Measurements from ENCODE around the gene PROB1.
"Not testable (repeated sequence)": the region's sequence is repeated elsewhere in the genome, so short reads cannot be mapped to it uniquely, and the experiment has no call there.

PROB1 gene

GRCh38 chr5:139392324-139392677 lies 2.6 kb downstream of the PROB1 start:
- DNase-seq, result no peak

GRCh38 chr5:139391570-139392323 lies 3.2 kb downstream of the PROB1 start:
- DNase-seq, result no peak

DNA sequence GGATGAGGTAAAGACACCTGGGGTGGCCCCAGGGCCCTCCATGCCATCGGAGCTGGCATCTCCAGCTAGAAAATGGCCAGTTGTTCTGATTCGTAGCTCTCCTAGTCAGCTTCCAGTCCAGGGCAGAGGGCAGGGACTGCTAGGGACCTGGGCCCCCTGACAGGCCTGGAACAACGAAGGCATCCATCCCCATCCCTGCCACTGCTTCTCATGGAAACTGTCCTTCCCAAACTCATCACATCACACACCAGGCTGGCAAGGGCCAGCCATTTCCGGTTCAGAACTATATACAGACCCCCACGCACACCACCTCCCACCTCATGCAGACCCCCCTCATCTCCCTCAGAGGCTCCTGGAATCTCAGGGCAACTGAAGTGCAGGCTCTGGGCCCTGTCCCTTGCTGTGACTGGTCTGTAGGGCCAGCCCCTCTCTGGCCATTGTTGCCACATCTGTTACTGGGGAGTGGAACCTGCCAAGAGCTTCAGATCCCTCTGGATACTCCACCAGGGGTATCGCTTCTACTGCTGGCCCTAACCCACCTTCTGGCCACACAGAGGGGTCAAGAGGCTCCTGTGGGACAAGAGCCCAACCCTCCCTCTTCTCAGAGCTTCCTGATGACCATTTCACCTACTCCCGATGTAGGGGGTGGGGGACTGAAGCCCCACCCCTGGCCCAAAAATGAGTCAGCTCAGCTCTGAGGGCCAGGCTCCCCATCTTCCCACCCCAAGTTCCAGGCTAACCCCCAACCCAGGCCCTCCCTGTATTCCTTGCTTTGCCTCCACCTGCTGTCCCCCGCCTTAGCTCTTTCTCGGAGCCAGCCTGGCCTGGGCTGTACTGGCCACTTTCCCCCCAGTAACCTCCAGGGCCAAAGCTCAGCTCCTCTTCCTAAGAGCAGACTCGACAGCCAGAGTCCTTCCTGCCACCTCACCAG lies 4.0 kb downstream of the PROB1 start:
- DNase-seq, result no peak

GRCh38 chr5:139389701-139390638 lies 4.9 kb downstream of the PROB1 start, which contains the start of gene MZB1:
TSS of gene MZB1 (minus strand) at chr5:139389913. CDS start at chr5:139389856, 57 bp downstream.
- no peak for DNase-seq

GRCh38 chr5:139388198-139388821 lies 6.6 kb downstream of the PROB1 start:
- no peak for DNase-seq

GRCh38 chr5:139387611-139388197 lies 7.2 kb downstream of the PROB1 start:
- no peak for DNase-seq

GRCh38 chr5:139386956-139387355 lies 7.9 kb downstream of the PROB1 start:
- DNase-seq, result not testable (repeated sequence)

- DNase-seq, result no peak
These were observed 8.9 kb downstream of the PROB1 start for GRCh38 chr5:139386050-139386438.

GRCh38 chr5:139385061-139386049 lies 9.5 kb downstream of the PROB1 start:
- no peak for DNase-seq

- no peak for DNase-seq
These were observed 10.3 kb downstream of the PROB1 start for GRCh38 chr5:139384591-139385051.

- DNase-seq, result no peak
These were observed 10.8 kb downstream of the PROB1 start for GRCh38 chr5:139383993-139384590.

DNA sequence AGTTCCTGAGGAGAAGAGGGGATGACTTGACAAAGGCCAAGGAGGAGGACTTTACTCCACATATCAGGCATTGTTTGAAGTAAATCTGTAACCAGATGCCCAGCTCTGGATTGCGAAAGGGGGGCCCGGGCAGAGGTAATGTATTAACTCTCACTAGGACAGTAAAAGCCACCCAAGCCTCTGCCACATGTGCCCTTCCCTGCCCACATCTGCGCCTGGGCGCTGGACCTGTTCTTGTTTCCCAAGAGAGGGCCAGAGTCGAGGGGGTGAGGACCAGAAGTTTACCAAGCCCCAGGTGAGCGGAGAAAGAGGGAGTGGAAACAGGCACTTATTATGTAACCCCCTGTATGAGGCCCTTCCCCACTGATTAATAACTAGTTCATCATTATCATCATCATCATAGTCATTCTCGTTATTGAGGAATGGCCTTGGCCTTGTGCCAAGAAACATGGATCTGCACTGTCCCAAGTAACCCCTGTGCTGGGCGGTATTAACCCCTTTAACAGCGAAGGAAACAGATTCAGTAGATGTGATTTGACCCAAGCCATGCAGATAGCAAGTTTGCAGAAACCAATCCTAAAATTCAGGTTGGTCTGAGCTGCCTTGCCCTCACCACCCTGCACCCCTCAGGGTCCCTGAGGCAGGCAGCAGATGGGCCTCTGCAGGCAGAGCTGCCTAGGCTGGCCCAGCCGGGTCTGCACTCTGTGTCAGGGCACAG lies 11.5 kb downstream of the PROB1 start, which contains the start of gene SLC23A1:
Gene SLC23A1, minus strand, starts transcription at position 23 of the 718 bp plus-strand sequence. CDS start 44 bp downstream, outside the sequence.
- DNase-seq, result no peak

GRCh38 chr5:139382807-139383206 lies 12.1 kb downstream of the PROB1 start:
- DNase-seq, result no peak

GRCh38 chr5:139381837-139382761 lies 12.8 kb downstream of the PROB1 start:
- no peak for DNase-seq

GRCh38 chr5:139379626-139380449 lies 15.1 kb downstream of the PROB1 start:
- DNase-seq, result no peak

GRCh38 chr5:139378941-139379361 lies 16.0 kb downstream of the PROB1 start:
- DNase-seq, result no peak
